ENCODE measurements around the gene ANK2.
"Not testable (repeated sequence)": the region's sequence is repeated elsewhere in the genome, so short reads cannot be mapped to it uniquely, and the experiment has no call there.

Gene ANK2

GRCh38 chr4:113183032-113183605 is 133.7 kb downstream of the ANK2 start:
- no peak overlapping the region for H3K4me2 ChIP-seq (ENCODE audit: insufficient read depth, low read length)
- H3K79me2 ChIP-seq (ENCODE audit: insufficient read depth, low read length): no peaks in the 10 kb centered on the region
- no peak for ATAC-seq (ENCODE audit: insufficient read depth, low read depth)
- no peaks in the 10 kb centered on the region for H3K9me3 ChIP-seq (ENCODE audit: insufficient read depth, low read length, severe bottlenecking)
- no peak overlapping the region for H3K27ac ChIP-seq (ENCODE audit: low read length)
- no peaks in the 10 kb centered on the region for H3K27me3 ChIP-seq (ENCODE audit: insufficient read depth, low read length, poor library complexity)
- no peak overlapping the region for H3K9ac ChIP-seq (ENCODE audit: low read depth, low read length)
- no peaks in the 10 kb centered on the region for H4K20me1 ChIP-seq (ENCODE audit: insufficient read depth, low read length)
- no peak for DNase-seq
- no peak overlapping the region for H2AFZ ChIP-seq (ENCODE audit: low read depth, low read length)
- H3K36me3 ChIP-seq (ENCODE audit: insufficient read depth, low read length): no peaks in the 10 kb centered on the region
- no peak overlapping the region for H3K4me3 ChIP-seq (ENCODE audit: low read depth in 1 of 2, low read length in 2 of 2)
- no peaks in the 10 kb centered on the region for H3K4me1 ChIP-seq (ENCODE audit: insufficient read depth, low read length)
- TF ChIP-seq EZH2 (IDR thresholded peaks at IDR 0.05; ENCODE audit: borderline replicate concordance, low read depth, low read length, severe bottlenecking): no peak
- no peak for TF ChIP-seq CTCF (IDR thresholded peaks at IDR 0.05; ENCODE audit: borderline replicate concordance, extremely low read depth, low read length, poor library complexity, severe bottlenecking)

GRCh38 chr4:113186220-113186619 is 136.8 kb downstream of the ANK2 start:
- ATAC-seq (ENCODE audit: insufficient read depth, low read depth); DNase-seq; H4K20me1 ChIP-seq (ENCODE audit: insufficient read depth, low read length); H3K4me1 ChIP-seq (ENCODE audit: insufficient read depth, low read length); H2AFZ ChIP-seq (ENCODE audit: low read depth, low read length); H3K4me3 ChIP-seq (ENCODE audit: low read depth in 1 of 2, low read length in 2 of 2); H3K36me3 ChIP-seq (ENCODE audit: insufficient read depth, low read length); H3K27me3 ChIP-seq (ENCODE audit: insufficient read depth, low read length, poor library complexity); H3K9ac ChIP-seq (ENCODE audit: low read depth, low read length); H3K9me3 ChIP-seq (ENCODE audit: insufficient read depth, low read length, severe bottlenecking); H3K79me2 ChIP-seq (ENCODE audit: insufficient read depth, low read length); H3K4me2 ChIP-seq (ENCODE audit: insufficient read depth, low read length); H3K27ac ChIP-seq (ENCODE audit: low read length): not testable (repeated sequence)

GRCh38 chr4:113186913-113187312 is 137.5 kb downstream of the ANK2 start:
- H4K20me1 ChIP-seq (ENCODE audit: insufficient read depth, low read length): no peaks in the 10 kb centered on the region
- no peaks in the 10 kb centered on the region for H3K4me1 ChIP-seq (ENCODE audit: insufficient read depth, low read length)
- ATAC-seq (ENCODE audit: insufficient read depth, low read depth): no peak
- H3K9ac ChIP-seq (ENCODE audit: low read depth, low read length): no peak overlapping the region
- no peak for DNase-seq
- H3K79me2 ChIP-seq (ENCODE audit: insufficient read depth, low read length): no peaks in the 10 kb centered on the region
- H3K4me3 ChIP-seq (ENCODE audit: low read depth in 1 of 2, low read length in 2 of 2): no peak overlapping the region
- H3K9me3 ChIP-seq (ENCODE audit: insufficient read depth, low read length, severe bottlenecking): no peaks in the 10 kb centered on the region
- no peak for TF ChIP-seq EZH2 (IDR thresholded peaks at IDR 0.05; ENCODE audit: borderline replicate concordance, low read depth, low read length, severe bottlenecking)
- TF ChIP-seq CTCF (IDR thresholded peaks at IDR 0.05; ENCODE audit: borderline replicate concordance, extremely low read depth, low read length, poor library complexity, severe bottlenecking): no peak
- no peak overlapping the region for H3K27ac ChIP-seq (ENCODE audit: low read length)
- H3K27me3 ChIP-seq (ENCODE audit: insufficient read depth, low read length, poor library complexity): no peaks in the 10 kb centered on the region
- no peak overlapping the region for H3K4me2 ChIP-seq (ENCODE audit: insufficient read depth, low read length)
- no peaks in the 10 kb centered on the region for H3K36me3 ChIP-seq (ENCODE audit: insufficient read depth, low read length)
- no peak overlapping the region for H2AFZ ChIP-seq (ENCODE audit: low read depth, low read length)

- Histone ChIP-seq H3K27me3 (ENCODE audit: insufficient read depth, low read length, poor library complexity) (no peaks in the 10 kb centered on the region), H3K36me3 (ENCODE audit: insufficient read depth, low read length) (no peaks in the 10 kb centered on the region), H3K79me2 (ENCODE audit: insufficient read depth, low read length) (no peaks in the 10 kb centered on the region), H3K9ac (ENCODE audit: low read depth, low read length) (no peak overlapping the region), H2AFZ (ENCODE audit: low read depth, low read length) (no peak overlapping the region), H3K4me2 (ENCODE audit: insufficient read depth, low read length) (no peak overlapping the region), H3K27ac (ENCODE audit: low read length) (no peak overlapping the region), H3K4me1 (ENCODE audit: insufficient read depth, low read length) (no peaks in the 10 kb centered on the region), H4K20me1 (ENCODE audit: insufficient read depth, low read length) (no peaks in the 10 kb centered on the region), H3K9me3 (ENCODE audit: insufficient read depth, low read length, severe bottlenecking) (no peaks in the 10 kb centered on the region), H3K4me3 (ENCODE audit: low read depth in 1 of 2, low read length in 2 of 2) (no peak overlapping the region)
- TF ChIP-seq EZH2 (IDR thresholded peaks at IDR 0.05; ENCODE audit: borderline replicate concordance, low read depth, low read length, severe bottlenecking): no peak
- no peak for TF ChIP-seq CTCF (IDR thresholded peaks at IDR 0.05; ENCODE audit: borderline replicate concordance, extremely low read depth, low read length, poor library complexity, severe bottlenecking)
- DNase-seq (no peak), ATAC-seq (ENCODE audit: insufficient read depth, low read depth) (no peak)
These were observed 137.9 kb downstream of the ANK2 start for GRCh38 chr4:113187358-113187757.
